GM18519 (cell line): Measurements from ENCODE around the gene CALML3.

Experiments
- ATAC-seq: cut with Tn5 transposase; IDR thresholded peaks from one replicate; pipeline ENCODE4 v1.9.1; 2021; ENCODE audit warnings: mild to moderate bottlenecking, moderate library complexity; ENCODE audit not compliant: unreplicated experiment, low FRiP score

CALML3 gene

DNA sequence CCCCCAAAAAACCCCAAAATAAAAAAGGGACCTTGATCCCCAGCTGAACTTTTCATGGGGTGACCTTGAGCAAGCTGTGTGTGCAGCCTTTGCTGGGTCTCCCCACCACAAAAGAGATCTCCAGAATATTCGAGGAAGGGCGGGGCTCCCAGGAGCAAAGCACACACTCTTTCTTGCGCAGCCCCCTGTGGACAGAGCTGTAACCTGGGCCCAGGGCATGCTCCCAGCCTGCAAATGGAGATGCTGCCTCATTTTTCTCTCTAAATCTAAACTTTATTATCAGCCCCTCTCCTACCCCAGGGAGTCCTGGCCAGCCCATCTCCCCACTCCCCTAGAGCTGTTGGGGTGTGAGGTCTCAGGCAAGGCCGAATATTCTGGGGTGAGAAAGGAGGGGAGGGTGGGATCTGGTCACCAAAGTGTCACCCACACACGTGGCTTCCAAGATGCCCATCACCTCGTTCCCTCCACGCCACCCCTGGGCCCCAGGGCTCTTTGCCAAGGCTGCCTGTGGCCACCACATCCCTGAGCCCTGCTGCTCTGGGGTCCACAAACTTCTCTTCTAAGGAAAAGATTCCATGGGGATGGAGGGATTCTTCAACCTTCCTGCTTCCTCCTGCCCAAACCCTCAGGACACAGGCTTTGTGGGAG, 1.7 kb upstream of the CALML3 start:
- no peak for ATAC-seq

DNA sequence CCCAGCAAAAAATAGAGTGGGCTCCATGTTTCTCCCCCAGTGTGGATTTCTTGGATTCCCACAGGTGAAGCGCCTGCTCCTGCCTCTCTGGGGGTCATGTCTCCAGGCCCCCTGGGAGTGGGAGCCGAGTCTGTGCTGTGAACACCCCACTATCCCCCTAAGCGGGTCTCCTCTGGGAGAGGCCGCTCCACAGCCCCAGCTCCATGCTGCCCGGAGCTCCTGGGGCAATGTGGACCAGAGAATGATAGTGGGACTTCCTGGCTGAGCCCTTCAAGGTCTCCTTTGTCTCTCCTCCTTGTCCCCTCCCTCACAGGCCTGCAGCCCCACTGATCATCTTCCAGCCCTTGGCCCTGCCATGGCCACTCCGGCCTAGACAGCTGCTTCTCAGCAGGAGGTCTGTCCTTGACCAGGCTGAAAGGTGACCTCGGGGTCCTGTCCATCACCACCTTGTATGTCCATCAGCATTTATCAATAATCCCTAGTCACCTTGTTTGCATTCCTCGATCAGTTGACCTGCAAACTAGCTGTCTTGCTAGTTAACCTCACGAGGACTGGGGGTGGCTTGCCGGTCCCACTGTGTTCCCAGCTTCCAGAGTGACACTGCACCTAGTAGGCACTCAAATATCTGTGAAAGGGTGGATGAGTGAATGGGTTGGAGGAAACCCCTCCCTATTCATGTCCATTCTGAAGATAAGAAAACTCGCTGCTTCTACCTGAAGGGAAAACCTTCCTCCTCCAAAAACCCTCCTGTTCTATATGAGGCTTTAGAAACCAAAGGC, 776 bp upstream of the CALML3 start:
- ATAC-seq, result no peak

DNA sequence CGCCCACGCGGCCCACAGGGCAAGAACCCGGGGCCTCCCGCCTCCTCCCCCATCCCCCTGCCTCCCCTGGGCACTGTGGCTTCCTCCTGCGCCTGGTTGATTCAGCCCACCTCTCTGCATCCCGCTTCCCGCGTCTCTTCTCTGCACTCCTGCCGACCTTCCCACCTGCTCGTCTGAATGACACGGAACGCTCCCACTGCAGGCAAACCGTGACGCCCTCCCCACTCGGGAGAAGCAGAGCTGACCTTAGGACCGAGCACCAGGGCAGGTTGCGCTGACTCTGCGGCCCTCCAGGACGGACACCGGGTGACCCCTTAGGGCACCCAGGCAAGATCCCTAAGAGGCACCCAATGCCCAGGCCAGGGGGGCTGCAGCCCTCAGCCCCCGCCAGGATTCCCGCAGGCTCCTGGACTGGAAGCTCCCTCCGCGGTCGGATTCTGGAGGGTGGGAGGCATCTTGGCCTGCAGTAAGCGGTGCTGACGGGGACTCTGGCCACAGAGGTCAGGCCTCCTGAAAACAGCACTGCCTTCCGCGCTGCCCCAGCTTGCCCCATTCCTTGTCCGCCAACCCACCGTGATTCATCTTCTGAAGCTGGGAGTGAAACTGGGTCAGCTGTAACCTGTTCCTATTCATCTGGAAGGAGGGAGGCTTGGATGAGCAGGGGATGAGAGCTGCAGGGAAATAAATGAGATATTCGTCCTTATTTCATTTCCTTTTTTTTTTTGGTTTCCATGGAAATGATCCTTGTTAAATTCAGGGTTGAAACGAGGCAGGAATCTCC, 990 bp downstream of the CALML3 start:
- no peak for ATAC-seq

DNA sequence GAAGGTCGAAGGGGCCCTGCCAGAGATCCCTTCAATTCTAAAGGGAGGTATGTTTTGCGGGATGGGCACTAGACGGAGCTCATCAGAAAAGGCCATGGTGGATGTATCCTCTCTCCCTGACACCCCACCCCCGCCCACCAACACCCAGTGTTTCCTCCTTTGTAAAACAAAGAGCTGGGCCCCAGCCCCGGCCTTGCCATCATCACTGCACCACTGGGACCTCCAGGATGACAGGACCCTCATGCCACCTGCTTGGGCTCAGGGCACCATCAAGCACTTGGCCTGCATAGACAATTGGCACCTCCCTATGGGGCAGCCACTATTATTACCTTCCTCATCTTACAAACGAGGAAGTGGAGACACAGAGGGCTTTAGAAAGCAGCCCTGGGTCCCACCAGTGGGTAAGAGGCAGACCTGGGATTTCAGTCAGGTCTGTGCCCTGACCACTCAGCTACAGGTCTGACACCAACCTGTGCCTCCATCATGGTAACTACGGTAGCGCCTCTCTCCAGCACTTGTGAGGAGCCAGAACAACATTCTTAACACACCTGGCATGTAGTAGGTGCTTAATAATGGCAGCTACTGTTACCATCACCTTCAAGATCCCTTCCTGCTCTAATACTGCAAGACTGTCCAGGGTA, 2.0 kb downstream of the CALML3 start:
- no peak for ATAC-seq

DNA sequence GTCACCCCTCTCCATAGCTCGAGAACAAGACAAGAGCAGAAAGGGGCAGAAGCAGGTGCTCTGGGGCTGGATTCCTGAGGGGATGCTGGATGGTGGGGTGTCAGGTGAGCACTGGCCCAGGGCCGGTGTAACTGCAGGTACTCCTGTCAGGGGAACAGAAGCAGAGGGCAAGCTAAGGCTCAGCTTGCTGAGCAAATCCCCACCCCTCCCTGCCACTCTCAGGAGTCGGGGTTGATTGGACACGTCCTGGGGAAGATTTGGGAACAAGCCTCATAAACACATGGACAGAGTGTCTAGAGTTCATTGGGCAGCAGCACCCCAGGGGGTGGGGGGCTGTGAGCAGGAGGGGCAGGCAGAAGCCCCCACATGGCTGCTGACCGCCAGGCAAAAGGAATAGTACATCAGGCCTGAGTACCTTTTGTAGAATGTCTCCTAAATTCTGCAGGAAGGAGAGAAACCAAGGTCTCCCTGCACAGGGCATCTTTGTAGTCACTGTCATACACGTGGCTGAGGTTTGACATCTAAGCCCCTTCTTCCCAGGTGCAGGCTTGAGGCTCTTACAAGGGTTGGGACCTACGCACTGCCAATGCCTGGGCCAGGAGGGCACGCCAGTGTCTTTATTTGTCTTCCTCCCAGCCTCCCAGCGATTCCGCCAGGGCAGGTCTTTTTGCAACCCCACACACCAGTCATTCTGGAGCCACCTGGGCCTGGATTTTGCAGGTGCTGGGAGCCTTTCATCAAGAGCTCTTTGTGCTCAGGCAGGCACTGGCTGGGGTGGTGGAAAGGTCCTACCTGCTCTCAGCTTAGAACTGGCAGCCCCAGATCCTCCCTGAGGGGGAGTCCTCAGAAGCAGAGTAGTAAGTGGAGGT, 2.8 kb downstream of the CALML3 start:
- no peak for ATAC-seq

DNA sequence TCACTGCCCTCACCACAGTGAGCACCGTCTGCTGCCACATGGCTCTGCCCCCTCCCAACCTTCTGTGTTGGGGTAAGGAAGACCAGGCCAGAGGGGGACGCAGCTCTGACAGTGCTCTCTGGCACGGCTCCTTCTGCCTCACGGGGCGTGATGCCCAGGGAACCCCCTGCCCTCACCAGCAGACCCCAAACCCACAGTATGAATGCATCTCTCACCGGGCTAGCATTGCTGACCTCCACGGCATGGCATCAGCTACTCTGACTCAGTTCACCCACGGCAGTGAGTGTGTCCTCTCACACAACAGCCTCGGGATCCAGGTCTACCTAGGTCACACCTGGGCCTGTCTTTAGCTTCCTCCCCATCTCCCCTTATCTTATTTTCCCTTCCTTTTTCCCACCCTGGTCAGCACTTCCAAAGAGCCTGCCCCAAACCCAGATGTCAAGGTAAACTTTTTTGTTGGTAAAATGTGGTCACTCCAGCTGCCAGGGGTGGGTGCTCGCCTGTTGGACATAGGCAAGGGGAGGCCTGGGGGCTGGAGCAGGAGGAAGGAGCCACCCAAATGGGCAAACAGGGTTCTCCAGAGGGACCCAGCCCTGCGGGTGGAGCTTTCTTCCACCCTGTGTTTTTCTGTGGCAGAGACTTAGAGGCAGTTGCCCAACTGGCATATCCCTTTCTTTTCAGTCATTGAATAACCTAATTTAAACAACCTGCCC, 4.4 kb downstream of the CALML3 start:
- ATAC-seq, result no peak

DNA sequence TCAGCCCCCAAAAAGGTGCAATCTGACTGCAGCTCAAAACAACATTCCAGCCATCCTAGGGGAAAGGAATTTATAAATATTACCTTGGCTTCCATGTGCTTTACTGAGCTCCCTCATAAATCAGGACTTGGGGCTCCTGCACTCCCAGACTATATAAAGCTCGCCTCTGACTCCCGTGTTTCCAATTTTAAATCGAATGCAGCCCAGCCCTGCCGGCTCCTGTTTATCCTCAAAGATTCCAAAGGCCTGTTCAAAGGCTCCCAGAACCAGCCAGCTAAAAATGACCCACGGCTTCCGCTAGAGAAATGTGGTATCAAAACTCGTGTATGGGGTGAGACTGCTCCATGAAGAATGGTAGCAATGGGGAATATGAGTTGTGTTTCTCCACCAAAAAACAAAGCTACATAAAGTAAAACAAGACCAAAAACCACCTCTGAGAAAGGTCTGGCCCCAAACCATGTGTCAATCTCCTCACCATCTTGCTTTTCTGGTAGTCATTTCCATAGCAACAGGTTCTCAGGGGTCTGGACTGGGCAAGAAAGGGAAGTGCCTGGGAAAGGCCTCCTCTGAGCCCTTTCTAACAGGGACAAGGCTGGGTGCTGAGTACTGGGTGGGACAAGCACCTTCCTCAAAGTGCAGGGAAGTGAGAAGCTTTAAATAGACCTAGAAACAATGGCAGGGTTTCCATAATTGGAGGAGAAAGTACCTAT, 5.1 kb downstream of the CALML3 start:
- ATAC-seq, result no peak

DNA sequence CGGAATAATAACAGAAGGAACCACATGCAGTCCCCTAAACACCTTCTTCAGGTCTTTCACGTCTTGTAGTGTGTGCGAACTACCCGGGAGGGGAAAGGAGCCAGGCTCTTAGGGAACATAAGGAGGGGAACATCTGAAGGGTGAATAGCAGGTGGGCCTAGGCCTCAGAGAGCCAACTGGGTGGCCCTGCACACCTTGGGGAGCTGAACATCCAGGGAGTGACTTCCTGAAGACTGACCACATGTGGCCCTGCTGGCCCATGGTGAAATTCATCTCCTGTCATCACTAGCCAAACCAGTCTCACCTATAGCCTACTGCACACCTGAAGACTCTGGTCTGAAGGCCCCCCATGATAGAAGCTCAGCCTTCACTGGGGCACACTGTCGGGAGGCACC, 5.6 kb downstream of the CALML3 start:
- no peak for ATAC-seq

DNA sequence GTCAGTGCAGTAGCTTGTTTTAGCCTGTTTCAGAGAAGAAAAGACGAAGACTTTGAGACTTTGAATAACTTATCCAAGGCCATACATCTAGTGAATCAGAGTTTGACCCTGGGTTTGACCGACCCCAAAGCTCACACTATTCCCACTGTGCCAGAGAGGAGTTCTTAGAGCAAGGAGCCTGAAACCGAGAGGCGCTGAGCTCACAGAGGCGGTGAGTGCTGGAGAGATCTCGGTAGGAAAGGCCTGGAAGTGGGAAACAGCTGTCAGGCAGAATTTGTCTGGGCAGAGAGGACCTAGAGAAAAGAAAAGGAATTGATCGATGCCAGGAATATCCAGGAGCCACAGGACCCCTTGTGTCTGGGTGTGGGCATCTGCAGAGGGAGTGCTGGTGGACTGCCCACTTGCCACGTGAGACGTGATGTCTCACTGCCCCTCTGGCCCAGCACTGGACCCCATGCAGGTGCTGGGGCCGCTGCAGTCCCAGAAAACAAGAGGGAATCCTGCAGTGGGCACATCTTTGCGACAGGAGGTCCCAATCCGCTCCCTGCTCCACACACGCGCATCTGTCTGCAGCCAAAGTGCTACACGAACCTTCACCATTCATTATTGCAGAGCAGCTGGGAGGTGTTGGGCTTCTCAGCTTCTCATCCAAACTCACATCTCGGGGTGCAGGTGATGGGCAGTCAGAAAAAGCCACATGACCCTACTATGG, 6.2 kb downstream of the CALML3 start:
- no peak for ATAC-seq

DNA sequence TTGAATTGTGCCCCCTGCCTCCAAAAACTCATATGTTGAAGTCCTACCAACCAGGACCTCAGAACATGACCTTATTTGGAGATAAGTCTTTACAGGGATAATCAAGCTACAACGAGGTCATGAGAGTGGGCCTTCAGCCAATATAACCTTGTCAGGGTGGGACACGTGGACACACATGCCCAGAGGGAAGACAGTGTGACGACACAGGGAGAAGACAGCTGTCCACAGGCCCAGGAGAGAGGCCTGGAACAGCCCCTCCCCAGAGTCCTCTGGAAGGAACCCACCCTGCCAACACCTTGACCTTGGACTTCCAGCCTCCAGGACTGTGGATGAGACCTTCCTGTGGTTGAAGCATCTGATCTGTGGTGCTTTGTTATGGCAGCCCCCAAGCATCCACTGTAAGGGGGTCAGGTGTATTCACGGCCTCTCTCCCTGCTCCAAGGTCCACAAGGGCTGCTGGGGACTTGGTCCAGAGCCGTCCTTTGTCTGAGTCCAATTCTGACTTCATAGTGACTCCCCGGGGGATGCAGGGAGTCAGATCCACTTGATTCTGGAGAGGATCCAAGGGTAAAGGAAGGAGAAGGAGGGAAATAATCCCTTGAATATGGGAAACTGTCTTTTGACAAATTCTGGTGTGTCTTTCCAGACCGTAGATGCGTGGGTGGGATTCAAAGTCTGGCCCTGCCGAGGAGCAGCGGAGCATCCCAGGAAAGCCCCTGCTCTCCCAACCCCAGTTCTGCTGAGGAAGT, 7.0 kb downstream of the CALML3 start:
- no peak for ATAC-seq

DNA sequence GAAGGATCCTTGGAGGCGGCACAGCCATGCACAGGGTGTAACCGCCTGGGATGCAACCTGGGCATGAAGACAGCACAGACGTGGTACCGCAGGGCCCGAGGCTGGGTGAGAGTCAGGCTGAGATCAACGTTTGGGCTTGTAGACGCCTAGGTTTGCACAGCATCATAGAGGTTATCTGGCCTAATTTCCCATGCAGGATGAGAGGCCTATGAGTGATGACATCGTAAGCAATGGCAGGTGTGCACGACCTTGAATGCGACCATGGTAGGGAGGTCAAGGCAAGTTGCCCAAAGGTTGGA, 7.5 kb downstream of the CALML3 start:
- ATAC-seq, result no peak

DNA sequence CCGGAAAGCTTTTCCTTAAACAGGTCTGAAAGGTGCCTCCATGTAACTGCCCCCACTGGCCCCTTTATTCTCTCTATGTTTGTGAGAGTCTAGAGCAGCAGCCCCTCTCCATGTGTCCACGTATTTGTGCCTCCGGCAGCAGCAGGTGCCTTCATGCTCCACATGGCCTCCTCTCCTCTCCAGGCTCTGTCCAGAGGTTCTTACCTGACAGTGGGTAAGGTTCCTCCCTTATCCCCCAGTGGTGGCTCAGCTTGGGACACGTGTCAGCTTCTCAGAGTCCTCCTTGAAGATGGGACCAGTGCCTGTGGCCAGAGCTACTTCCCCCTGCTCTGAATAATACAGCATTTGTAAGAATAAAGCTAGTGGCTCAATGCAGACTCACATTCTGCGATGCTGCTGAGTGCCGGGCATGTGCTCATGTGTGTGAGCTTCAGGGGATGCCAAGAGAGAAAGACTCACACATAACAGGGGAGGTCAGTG, 7.9 kb downstream of the CALML3 start:
- no peak for ATAC-seq

DNA sequence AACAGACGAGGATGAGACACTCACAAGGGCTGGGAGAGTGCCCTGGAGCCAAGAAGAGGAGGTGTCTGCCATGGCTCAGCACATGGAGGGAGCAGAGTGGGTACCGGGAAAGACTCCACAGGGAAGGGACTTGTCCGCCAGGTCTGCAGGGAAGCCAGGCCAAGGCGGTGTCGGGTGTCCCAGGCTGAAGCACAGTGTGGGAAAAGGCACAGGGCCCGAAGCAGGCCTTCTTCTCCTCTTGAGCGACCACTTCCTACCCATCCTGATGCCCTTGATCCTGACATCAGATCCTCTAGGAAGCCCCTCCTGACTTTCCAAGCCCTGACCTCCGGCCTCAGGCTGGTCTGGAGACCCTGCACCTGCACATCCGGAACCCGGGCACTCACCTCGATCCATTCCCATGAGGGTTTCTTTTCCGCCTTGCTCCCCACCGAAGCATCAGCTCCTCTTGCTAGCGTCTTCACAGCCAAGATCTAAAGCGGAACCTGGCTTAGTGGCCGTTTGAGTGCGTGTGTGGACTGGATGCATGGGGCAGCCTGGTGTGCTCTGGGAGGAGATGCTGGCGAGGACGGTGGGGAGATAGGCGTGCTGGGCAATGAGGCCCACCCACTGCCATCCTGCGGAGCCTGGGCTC, 8.5 kb downstream of the CALML3 start:
- ATAC-seq, result no peak

DNA sequence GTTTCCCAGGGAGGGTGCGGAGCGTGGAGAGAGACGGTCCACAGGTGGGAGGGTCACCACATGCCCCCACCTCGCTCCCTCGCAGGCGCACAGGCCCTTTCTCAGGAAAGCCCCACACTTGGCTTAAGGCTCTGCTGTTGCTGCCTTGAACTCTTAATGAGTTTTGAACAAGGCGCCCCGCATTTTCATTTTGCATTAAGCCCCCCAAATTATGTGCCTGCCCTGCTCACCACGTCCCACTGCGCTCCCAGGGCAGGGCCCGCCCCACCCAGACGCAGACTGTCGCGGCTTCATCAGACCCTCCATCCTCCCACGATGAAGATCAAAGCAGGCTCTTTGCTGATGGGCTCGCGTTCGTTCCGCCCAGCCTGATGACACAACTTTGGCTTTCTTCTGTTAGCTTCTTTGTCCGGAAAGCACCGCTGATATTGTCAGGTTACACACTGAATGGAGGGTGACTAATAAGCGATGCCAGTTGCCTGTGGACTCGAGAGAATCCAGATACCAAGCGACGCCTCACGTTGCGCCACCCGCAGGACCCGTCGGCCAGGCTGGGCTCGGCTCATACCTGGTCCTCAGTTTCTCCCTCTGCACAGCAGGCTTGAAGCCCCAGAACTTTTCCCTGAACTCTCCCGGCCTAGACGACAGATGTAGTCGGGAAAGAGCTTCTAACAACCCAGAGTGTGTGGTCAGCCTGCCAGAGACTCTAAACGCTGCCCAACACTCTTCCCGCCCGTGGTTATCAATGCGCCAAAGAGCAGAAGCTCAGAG, 9.5 kb downstream of the CALML3 start:
- no peak for ATAC-seq

DNA sequence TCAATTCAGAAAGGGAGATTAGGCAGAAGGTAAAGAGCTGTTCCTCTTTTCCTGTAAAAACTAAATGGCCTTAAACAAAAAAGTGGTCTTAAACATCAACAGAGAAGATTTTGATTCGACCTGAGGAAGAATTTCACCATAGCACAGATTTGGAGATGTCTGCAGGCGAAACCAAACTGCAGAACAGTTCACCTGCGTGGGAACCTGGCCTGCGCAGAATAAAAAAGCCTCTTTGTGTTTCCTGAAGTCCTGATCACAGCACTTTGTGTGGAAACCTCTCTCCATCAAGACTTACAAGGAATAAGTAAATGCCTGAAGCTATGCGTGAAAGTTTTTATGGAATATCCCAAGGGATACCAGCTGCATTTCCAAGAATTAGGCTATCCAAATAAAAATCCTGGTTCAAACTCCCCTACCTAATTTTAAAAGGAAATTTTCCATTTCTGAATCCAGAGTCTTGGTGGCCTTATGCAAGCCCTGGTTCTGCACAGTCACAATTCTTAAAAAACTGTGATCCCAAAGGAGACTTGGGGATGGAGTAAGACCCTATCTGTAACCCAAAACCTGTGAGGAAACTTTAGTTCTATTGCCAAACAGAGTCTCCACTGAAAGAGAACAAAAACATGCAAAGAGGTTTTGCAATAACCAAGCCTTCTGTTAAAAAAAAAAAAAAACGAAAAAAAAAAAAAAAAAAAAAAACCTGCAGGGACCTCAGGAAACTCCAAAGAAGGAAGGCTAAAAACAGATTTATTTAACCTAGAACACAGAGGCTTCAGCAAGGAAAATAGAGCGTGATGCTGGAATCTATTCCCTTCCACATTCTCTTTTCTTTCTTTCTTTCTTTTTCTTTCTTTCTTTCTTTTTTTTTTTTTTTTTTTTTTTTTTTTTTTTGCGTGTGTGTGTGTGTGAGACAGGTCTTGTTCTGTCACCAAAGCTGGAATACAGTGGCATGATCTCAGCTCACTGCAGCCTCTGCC, 10.4 kb downstream of the CALML3 start:
- no peak for ATAC-seq
